HG03442 (cell line): Measurements from ENCODE around the gene CARMIL3.
"Not testable (repeated sequence)": the region's sequence is repeated elsewhere in the genome, so short reads cannot be mapped to it uniquely, and the experiment has no call there.

Experiments
- ATAC-seq: cut with Tn5 transposase; IDR thresholded peaks from one replicate; pipeline ENCODE4 v1.9.1; 2021; ENCODE audit warnings: mild to moderate bottlenecking, moderate library complexity; ENCODE audit not compliant: unreplicated experiment

CARMIL3 gene

DNA sequence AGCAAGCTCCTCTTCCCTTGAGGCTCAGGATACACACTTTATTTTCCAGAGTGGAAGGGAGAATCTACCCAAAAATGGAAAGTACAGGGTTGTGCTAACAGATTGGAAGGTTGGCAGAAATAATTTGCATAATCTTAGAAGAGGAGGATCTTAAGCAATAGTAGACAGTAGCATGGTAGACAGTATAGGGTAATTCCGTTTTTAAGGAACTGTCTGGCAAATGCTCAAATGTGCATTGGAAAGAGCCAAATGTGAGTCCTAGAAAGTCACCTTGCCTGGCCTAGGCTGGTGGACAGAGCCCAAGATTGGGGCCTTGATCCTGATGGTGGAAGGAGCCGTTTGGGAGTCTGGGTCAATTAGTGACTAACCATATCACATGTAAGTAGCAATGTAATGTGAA lies 13.1 kb upstream of the CARMIL3 start:
- ATAC-seq, result no peak

DNA sequence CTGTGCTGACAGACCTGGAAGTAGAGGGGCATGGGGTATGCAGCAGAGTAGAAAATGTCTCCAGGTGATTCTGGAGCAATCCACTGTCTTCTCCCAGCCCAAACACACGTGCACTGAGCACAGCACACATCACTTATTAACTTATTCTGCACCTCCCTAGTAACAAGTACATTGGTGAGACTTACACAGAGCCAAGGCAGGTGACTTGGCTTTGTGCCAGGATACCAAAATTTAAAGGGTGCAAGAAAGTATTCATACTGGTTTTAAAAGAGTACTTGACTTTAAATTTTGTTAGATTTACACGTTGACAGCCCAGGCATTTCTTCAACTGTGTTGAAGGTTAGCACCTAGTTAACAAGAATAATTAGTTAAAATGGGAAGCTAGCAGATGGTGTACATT lies 11.1 kb upstream of the CARMIL3 start:
- no peak for ATAC-seq

DNA sequence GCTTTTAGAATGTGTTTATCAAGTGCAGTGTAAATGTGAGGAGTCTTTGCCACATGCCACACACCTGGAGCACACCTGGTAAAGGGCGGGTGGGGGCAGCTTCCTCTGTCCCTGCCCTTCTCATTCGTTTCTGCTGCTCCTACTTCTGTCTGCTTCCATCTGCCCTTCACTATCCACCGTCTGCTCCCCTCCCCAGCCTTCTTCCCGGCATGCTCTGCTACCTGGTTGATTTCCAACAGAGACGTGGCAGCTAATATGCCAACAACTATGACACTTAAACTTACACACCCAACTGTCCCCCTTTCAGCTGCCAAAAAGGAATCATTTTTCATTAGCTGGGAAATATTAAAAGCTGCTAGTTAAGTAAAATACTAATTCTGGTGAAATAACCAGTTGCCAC lies 9.1 kb upstream of the CARMIL3 start:
- ATAC-seq, result no peak

DNA sequence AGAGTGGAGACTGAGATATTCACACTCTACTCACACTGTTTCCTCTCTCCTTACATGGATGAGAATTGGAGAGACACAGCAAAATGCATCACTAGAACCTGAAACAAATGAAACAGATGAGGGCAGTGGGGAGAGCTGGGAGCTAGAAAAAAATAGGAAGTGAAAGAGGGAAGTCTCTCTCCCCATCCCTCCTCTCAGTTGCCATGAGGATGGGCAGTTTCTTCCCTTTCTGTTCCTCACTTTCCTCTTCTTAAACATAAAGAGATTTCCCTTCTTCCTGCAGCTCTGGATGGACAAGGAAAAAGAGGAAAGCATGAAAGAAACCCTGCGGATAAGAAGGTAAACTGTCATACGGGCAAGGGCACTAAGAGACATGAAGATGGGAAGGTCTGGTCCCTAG lies 2.8 kb upstream of the CARMIL3 start:
- ATAC-seq, result not testable (repeated sequence)

DNA sequence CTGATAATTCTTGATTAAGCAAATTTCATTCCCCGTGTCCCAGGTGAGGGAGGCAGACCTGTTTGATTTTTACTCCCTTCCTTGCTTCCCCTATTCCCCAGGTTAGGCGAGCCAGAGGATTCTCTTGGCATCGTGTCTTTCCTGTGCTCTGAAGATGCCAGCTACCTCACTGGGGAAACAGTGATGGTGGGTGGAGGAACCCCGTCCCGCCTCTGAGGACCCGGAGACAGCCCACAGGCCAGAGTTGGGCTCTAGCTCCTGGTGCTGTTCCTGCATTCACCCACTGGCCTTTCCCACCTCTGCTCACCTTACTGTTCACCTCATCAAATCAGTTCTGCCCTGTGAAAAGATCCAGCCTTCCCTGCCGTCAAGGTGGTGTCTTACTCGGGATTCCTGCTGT lies 1.1 kb upstream of the CARMIL3 start:
- ATAC-seq, result not testable (repeated sequence)

DNA sequence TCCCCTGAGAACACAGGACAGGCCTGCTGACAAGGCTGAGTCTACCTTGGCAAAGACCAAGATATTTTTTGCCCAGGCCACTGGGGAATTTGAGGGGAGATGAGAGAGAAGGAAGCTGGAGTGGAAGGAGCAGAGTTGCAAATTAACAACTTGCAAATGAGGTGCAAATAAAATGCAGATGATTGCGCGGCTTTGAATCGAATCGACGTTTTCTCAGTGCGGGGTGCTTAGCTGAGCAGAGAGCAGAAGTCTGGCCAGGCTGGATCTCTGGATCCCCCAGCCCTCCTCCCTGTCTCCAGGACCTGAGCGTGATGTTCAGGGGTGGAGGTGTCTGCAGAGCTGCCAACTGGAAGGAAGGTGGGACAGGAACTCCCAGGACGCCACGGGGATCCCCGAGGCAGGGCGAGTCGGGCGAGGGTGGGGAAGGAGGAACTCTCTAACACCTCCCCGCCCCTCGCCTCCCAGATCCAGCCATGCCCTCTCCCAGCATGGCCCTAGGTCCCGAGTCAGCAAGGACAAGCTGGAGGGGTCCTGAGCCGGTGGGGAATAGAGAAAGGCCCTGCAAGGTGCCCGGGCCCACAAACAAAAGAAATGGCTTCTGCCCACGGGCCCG lies 527 bp upstream of the CARMIL3 start:
- ATAC-seq, result no peak

DNA sequence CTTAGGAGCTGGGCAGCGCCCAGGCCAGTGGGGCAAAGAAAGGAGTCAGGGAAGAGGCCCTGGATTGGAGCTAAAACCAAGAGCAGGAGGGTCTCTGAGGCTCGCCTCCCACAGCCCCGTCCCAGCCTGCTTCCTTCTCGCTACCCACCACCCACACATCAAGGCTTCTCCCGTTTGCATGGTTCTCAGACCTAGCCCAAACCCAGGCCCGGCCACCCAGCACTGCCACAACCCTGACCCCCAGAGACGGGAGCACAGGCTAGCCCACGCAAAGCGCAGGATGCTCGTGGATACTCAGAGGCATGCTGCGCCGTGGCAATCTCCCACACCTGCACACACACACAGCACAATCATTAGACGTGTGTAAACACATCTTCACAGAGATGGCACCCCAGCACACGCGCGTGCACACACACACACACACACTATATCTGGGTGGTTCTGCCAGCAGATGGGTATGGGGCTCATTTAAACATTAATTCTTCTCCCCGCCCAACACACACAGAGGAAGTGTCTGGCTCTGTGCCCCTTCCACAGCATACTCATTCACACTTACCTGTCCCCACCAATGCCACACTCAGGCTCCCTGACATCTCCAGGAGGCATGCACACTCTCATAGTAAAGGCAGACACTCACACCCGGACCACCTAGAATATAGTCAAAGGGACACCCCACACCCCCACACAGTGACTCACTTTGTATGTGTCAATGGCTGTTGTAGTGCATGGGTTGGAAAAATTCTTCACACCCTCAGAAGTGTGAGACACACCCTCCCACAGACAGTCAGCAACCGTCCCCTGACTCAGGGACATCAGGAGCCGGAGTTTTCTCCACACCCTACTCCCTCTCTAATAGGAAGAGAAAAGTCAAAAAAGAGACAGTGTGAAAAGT lies 1.1 kb downstream of the CARMIL3 start:
- no peak for ATAC-seq

DNA sequence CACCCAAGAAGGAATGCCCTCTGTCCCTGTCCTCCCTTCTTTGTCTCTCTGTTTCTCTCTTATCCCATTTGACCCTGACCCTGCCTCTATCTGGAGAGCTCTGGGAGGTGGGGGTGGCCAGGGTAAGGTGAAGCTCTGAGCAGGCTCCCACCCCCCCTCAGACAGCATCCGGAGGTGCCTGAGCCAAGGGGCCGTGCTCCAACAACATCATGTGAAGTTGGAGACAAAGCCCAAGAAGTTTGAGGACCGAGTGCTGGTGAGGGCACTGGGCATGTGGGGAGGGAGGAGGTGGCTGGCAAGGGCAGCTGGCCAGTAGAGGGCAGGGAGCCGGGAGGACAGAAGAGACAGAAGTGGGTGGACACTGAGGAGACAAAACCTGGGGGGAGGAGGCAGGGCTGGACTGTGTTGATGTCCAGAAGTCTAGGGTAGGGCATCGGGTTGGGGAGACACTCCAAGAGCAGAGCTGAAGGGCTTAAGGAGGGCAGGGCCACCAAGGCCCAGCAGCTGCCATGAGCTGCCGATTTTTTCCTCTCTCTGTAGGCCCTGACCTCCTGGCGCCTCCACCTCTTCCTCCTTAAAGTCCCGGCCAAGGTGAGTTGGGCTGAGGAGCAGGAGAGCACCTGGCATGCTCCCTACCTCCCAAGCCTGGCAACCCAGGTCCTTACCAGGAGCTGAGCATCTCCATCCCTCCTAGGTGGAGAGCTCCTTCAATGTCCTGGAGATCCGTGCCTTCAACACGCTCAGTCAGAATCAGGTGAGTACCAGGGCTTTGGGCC lies 1.9 kb downstream of the CARMIL3 start:
- ATAC-seq, result no peak

DNA sequence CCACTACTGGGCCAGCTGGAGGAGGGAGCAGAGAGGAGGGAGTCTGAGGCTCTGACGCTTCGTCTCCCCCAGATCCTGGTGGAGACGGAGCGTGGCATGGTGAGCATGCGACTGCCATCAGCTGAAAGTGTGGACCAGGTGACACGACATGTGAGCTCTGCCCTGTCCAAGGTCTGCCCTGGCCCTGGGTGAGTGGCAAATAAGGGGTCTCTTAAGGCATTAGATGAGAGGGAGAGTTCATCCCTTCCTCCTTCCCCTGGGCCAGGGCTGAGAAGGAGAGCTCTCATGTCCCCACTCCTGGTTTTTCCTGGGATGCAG lies 2.5 kb downstream of the CARMIL3 start:
- no peak for ATAC-seq

DNA sequence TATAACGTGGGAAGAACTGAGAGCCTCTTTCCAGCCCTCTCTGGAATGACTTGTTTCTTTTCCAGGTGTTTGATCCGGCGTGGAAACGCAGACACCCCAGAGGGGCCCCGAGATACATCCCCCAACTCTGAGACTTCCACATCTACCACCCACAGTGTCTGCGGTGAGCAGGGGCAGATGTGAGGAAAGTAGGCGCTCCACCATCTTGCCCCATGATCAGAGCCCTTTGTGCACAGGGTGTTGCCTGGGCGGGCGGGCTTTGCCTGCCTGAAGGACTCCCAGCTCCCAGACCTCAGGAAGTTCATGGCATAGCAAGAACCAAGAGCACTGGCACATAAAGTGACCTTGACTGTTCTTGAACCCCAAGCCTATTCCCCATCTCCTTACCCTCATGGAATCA lies 2.8 kb downstream of the CARMIL3 start:
- no peak for ATAC-seq

DNA sequence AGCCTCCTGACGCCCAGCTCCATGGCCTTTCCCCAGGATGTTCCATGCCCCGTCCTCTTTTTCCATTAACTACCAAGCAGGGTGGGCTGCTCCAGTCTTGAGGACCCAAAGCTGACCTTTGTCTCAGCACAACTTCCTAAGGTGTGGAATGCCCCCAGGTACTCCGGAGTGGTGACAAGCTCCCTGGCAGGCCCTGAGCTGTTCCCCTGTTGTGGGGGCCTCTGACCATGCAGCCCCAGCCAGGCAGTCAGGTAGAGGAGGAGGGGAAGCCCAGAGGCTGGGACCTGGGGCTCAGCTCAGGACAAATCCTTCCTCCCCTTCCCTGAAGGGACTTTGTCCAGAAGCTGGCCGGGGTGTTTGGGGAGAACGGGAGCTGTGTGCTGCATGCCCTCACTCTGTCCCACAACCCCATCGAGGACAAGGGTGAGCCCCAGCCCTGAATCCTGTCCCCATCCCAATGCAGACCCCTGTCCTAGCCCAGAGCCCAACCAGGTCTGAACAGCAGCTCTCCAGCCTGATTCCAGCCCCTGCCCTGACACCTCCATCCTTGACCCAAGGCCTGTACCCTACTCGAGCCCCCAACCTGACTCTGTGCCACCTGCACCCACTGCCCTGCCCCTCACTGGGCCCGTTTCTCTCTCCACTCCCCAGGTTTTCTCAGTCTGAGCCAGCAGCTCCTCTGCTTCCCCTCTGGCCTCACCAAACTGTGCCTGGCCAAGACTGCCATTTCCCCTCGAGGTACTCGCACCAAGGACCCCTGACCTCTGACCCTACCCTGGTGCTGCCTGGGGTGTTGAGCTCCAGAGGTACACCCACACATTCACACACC lies 4.4 kb downstream of the CARMIL3 start:
- no peak for ATAC-seq

DNA sequence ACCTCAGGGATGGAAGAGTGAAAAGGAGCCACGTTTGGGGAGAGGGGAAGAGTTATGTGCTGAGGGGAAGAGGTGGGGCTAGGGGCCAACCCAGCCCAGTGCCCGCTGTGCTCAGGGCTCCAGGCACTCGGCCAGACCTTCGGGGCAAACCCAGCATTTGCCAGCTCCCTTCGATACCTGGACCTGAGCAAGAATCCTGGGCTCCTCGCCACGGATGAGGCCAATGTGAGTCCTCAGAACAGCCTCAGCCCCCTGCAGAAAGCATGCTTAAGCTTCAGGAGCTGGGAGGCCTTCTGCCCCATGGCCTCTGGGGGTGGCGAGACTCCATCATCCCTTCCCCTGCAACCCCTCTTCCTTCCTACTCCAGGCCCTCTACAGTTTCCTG lies 5.0 kb downstream of the CARMIL3 start:
- no peak for ATAC-seq

DNA sequence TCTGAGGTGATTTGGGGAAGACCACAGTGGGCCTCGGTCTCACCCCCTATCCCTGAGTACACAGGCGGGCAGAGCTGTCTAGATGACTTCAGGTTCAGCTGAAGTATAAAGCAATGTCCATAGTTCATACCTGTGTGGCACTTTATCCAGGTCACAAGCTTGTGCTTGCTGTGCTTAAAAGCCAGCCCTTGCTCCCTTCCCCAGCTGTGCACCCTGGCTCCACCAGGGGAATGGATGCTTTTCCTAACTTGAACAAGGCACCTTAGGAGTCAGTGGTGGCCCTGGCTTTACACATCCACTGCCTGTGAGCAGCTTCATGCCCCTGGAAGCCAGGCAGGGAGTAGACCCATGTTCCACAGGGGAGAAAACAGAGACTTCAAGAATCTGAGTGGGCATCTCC lies 5.5 kb downstream of the CARMIL3 start:
- ATAC-seq, result no peak

DNA sequence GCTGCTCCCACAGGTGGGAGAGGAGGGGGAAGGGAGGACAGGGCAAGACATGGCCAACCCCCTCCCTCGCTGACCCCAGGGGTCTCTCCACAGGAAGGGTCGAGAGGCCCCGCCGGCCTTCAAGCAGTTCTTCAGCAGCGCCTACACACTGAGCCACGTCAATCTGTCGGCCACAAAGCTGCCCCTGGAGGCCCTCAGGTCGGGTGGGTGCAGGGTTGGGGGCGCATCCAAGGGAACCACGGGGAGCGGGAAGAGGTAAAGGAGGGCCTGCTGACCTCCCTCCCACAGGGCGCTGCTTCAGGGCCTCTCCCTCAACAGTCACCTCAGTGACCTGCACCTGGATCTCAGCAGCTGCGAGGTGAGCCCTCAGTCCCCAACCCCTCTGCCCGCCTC lies 6.1 kb downstream of the CARMIL3 start:
- ATAC-seq, result no peak

DNA sequence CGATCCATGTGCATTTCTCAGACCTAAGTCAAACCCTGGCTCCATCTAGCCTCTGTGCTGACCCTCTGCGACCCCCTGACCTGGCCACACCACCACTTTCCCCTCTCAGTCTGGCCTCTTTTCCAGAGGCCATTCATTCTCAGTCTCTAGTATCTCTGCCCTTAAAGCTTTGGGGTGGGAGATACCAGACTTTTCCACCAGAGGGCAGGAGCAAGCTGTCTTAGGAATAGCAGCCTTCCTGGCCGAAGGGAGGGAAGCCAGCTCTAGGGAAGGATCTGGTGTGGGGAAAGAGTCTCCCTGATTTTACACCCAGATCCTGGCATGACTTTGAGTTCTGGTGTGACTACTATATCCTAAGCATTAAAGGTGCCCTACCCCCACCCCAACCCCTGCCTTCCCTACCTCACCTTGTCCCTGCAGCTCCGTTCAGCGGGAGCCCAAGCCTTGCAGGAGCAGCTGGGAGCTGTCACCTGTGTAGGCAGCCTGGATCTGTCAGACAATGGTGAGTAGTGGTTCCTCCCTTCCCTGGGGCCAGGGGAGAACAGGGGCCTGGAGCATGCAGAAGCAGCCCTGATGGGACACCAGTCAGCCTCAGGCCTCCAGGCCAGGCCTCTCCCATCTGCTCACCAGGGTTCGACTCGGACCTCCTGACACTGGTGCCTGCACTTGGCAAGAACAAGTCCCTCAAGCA lies 6.6 kb downstream of the CARMIL3 start:
- peak; percentile 61 for ATAC-seq

DNA sequence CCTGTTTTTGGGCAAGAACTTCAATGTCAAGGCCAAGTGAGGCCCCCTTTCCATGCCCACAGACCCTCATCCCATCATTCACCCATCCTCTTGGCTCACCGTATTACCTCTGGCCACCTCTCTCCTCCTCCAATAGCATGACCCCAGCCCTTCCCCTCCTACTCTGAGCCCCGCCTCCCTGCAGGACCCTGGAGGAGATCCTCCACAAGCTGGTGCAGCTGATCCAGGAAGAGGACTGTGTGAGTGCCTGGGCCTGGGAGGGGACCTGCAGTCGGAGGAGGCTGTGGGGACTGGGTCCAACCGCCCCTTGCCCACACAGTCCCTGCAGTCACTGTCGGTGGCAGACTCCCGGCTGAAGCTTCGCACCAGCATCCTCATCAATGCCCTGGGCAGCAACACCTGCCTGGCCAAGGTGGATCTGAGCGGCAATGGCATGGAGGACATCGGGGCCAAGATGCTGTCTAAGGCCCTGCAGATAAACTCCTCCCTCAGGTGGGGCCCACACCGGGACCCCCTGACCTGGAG lies 7.2 kb downstream of the CARMIL3 start:
- ATAC-seq, result no peak

DNA sequence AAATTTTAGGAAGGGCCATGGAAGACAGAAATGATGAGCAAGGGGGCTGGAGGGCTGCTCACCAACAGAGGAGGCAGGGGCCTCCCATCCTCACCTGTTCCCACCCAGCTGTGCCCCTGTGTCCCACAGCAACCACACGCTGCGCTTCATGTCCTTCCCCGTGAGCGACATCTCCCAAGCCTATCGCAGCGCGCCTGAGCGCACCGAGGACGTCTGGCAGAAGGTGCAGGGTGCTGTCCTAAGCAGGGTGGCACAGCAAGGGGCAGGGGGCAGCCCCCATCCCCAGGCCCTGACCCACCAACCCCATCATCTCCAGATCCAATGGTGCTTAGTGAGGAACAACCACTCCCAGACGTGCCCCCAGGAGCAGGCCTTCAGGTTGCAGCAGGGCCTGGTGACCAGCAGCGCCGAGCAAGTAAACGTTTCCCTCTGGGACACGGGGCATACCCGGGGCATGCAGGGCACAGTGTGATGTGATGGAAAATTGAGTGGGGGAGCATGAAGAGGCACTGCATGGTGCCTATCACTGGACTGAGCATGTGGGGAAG lies 8.1 kb downstream of the CARMIL3 start:
- ATAC-seq, result no peak

DNA sequence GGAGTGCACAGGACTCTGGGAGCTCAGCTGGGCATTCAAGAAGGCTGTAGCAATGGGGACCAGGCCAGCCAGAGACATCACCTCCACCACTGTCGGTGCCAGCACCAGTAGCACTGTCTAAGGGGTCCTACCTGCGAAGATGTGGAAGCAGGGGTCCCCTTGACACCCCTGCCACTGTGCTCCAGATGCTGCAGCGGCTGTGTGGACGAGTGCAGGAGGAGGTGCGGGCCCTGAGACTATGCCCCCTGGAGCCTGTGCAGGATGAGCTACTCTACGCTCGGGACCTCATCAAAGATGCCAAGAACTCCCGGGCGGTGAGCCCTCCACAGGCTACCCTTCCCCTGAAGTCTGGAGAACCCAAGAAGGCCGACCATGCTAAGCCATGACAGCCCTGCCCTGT lies 8.6 kb downstream of the CARMIL3 start:
- no peak for ATAC-seq

DNA sequence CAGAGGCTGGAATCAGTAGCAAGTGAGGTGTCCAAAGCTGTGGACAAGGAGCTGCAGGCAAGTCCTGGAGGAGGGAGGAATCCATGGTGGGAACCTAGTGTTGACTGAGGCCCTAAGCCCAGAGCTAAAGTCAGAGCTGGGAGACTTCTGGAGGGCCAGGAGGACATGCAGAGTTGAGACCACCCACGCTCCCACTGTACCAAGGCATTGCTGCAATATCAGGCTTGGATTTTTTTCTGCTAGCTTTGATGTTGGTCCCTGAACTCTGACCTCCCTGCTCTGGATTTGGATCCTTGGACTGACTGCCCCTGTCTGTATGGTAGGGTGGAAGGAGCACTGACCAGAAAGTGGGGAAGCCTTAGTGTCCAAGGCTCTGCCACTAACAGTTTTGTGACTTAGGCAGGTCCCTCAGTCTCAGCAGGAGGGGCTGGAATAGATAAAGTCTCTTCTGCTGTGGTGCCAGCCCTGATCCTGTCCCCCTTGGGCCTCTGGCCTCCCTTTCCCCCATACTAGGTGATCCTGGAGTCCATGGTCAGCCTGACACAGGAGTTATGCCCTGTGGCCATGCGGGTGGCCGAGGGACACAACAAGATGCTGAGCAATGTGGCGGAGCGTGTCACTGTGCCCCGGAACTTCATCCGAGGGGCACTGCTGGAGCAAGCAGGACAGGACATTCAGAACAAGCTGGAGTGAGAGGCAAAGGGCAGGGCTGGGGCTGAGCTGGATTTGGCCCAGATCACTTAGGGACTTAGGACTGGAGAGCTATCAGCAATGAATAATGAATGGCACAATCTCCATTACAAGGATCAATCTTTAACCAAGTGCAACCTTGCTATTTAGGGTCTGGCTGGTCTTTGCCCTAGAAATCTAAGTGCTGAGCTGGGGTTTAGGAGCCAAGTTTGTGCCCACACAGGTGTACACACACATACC lies 9.4 kb downstream of the CARMIL3 start:
- ATAC-seq, result no peak
